Skeletal muscle tissue (tissue), 4 donors: Measurements from ENCODE around the gene PDE11A. TPM values are rescaled to one million over a fixed set of nuclear protein-coding genes. Genes with fewer than 3 reads are reported as not detected.

Source experiments
- H3K27ac ChIP-seq: one replicate; pipeline ENCODE4 v1.7.0; 2013; ENCODE audit warnings: mild to moderate bottlenecking, low read depth, low read length, inconsistent platforms
- H3K27me3 ChIP-seq, 3 donors: one replicate each; pipeline ENCODE4 v1.7.0; 2013; ENCODE audit warnings: low read length in 3 of 3; ENCODE audit not compliant: control insufficient read depth in 3 of 3, insufficient read depth in 3 of 3
- H3K36me3 ChIP-seq, 3 donors: one replicate each; pipeline ENCODE4 v1.7.0; 2013; ENCODE audit warnings: low read length in 3 of 3; ENCODE audit not compliant: control insufficient read depth in 3 of 3, insufficient read depth in 3 of 3
- H3K4me1 ChIP-seq, 3 donors: one replicate each; pipeline ENCODE4 v1.7.0; 2013; ENCODE audit warnings: low read length in 3 of 3, mild to moderate bottlenecking in 3 of 3; ENCODE audit not compliant: control insufficient read depth in 3 of 3, insufficient read depth in 3 of 3
- H3K4me3 ChIP-seq, 3 donors: one replicate each; pipeline ENCODE4 v1.7.0; 2013; ENCODE audit warnings: low read length in 3 of 3
- H3K9ac ChIP-seq, 3 donors: one replicate each; pipeline ENCODE4 v1.7.0; 2013; ENCODE audit warnings: low read length in 3 of 3, mild to moderate bottlenecking in 3 of 3, moderate library complexity in 2 of 3, low read depth in 1 of 3
- H3K9me3 ChIP-seq, 3 donors: one replicate each; pipeline ENCODE4 v1.7.0; 2013; ENCODE audit warnings: low read length in 3 of 3; ENCODE audit not compliant: control insufficient read depth in 3 of 3
- total RNA-seq: library from RNA; depleted of rRNA; stranded (reverse); fragments of >200 nt; gene quantifications from one replicate; pipeline ENCODE4 v1.2.3, GENCODE V29; 2014
- donor health status: Osteomylitis.

PDE11A gene
- total RNA-seq, 1 donor from 2014 or later, result 1.0 TPM

DNA sequence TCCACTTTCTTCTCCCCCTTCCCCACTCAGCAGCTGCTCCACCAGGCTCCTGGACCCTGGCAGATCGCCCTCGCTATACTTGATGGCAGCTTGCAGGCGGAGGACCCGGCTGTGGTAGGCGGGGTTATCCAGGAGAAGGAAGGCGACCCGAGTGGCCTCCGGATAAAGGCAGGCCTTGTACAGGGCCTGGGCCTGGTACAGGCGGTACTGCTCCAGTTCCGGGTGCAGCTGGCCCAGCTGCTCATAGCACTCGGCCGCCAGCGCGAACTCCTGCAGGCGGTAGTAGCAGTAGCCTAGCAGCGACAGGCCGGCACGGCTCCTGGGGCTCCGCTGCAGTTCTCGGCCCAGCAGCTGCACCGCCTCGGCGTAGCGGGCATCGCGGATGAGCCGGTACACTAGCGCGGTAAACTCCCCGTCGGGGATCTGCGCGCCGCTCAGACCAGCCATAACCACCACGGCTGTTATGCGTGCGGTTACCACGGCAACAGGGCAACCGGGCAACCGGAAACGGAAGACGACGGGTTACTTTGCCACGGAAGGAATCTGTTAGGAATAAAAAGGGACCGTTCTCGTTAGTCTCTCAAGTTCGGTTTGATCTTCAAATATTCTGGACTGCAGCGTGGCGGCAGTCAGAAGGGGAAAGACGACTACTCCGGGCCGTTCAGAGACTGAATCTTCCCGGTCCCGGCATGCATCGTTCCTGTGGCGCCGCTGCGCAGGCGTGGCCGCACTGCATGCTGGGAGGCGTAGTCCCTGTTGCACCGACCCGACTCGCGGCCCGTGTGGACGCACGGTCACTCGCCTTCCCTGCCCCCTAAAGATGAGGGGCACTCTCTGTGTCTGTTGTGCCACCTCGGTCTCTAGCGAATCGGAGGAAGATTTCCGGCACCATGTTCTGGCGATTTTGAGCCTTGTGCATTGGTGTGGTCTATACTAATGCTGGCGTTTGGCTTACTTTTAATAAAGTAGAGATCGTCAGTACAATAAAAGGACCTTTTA lies 454.0 kb downstream of the PDE11A start:
- H3K27ac ChIP-seq, result peak overlapping the region; percentile 86
- H3K36me3 ChIP-seq, result no peaks in the 10 kb centered on the region
- no peaks in the 10 kb centered on the region for H3K27me3 ChIP-seq
- H3K9me3 ChIP-seq, result no peaks in the 10 kb centered on the region
- H3K9ac ChIP-seq, result peak overlapping the region; percentile 73 to 97 (median 96)
- H3K4me1 ChIP-seq, result peaks cover 5 to 11% (median 6%) of the 10 kb centered on the region in 3 donors
- peak overlapping the region; percentile 85 to 97 (median 96) for H3K4me3 ChIP-seq

DNA sequence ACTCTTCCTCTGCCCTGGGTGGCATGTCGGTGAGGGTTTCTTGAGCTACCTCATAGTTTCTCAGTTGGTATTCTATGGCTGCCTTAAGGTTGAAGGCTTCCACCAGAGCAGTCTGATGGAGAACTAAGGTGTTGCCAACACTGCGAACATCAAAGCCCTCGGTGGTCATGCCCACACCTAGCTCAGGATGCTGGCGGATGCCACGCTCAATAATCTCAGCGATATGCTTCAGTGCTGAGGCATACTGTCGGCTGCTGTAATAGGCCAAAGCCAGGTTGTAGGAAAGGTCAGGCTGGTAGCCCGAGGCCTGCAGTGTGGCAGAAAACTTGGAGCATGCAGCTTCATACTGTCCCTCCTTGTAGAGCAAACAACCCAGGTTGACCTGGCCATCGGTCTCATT lies 454.7 kb downstream of the PDE11A start:
- Histone ChIP-seq H3K9ac (peak overlapping the region; percentile 73 to 97 (median 96)), H3K27me3 (no peaks in the 10 kb centered on the region), H3K36me3 (no peaks in the 10 kb centered on the region), H3K27ac (peak overlapping the region; percentile 86), H3K4me3 (peak overlapping the region; percentile 85 to 97 (median 96)), H3K4me1 (peaks cover 5 to 11% (median 6%) of the 10 kb centered on the region in 3 donors), H3K9me3 (no peaks in the 10 kb centered on the region)

DNA sequence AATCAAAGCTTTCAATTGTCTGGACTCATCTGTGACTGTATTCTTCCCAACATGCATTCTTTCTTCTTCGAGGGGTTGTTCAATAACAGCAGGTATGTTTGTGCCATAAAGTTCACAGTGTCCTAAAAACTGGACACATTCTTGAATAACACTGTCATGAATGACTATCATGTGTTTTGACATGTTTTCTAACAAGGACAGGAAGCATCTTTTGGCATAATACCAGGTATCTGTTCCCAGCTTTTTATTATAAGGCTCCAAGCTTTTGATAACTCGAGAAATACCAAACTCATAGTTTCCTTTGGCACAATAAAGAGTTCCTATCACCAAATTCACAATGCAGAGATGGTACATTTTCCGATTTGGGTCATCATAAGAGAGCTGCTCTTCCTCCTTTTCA lies 455.8 kb downstream of the PDE11A start:
- Histone ChIP-seq H3K36me3 (no peaks in the 10 kb centered on the region), H3K4me1 (peaks cover 5 to 11% (median 6%) of the 10 kb centered on the region in 3 donors), H3K4me3 (no peak overlapping the region), H3K9ac (no peak overlapping the region), H3K27ac (no peak overlapping the region), H3K27me3 (no peaks in the 10 kb centered on the region), H3K9me3 (no peaks in the 10 kb centered on the region)

DNA sequence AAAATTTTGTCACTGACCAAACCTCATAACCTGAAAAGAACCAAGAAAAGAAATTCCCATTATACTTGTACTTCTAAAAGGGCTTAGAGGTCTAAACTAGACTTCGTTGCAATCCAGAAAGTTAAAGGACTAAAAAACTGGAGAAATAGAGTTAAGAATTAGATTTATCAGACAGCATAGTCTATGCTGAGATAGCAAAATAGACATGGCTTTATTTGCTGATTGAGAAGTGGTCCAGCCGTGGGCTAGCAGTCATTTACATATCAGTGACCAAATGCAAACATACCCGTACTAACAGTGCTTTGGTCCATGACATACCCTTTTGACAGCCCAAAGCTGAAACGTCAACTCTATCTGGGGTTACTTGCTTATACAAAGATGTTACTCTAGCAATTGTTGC lies 456.5 kb downstream of the PDE11A start:
- H3K4me1 ChIP-seq, result peaks cover 5 to 11% (median 6%) of the 10 kb centered on the region in 3 donors
- no peaks in the 10 kb centered on the region for H3K36me3 ChIP-seq
- H3K9me3 ChIP-seq, result no peaks in the 10 kb centered on the region
- no peak overlapping the region for H3K9ac ChIP-seq
- H3K4me3 ChIP-seq, result no peak overlapping the region
- no peaks in the 10 kb centered on the region for H3K27me3 ChIP-seq
- H3K27ac ChIP-seq, result no peak overlapping the region

DNA sequence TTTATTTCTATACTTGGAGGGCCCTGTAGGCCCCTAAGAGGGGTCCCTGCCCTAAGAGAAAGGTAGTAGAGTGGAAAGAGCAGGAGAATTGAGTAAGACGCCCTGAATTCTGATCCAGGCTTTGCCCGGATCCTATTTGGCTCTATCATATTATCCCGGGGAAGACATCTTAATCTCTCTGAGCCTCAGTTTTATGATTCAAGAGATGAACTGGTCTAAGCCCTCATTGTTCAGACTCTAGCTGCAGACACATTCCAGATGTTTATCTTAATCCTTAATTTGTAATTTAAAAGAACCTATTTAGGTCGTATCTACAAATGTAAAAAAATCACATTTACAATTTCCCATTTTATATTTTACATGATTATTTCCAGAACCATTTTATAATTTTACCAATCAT lies 459.9 kb downstream of the PDE11A start:
- H3K4me3 ChIP-seq, result no peak overlapping the region
- no peaks in the 10 kb centered on the region for H3K27me3 ChIP-seq
- no peaks in the 10 kb centered on the region for H3K36me3 ChIP-seq
- no peak overlapping the region for H3K9ac ChIP-seq
- H3K9me3 ChIP-seq, result no peaks in the 10 kb centered on the region
- no peak overlapping the region for H3K27ac ChIP-seq
- peaks cover 0 to 6% (median 0%) of the 10 kb centered on the region in 3 donors for H3K4me1 ChIP-seq

DNA sequence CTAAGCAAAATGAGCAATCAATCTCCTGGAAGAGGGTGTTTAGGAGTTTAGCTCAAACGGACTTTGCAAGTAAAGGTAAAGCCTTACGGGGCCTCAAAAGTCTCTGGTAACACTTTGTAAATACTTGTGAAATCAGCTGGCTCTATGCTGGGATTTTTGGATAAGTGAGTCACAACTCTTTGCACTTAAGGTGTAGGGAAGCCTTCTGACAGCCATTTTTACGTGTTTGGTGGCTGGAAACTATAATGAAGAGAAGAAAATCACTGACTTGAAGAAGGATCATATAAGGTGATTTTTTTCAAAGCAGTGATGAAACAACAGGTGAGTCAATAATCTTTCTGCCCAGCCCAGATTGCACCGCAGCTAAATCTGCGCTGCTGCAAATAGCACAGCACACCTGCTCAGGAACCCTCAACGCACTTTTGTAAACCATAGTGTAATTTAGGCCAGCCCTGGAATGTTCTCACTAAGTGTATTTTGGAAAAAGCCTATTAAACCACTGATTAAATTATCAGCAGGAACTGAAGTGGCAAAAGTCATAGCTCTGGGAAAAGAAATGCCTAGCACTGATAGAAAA lies 461.2 kb downstream of the PDE11A start:
- H3K9ac ChIP-seq, result no peak overlapping the region
- H3K27me3 ChIP-seq, result no peaks in the 10 kb centered on the region
- no peaks in the 10 kb centered on the region for H3K36me3 ChIP-seq
- no peak overlapping the region for H3K27ac ChIP-seq
- no peak overlapping the region for H3K4me3 ChIP-seq
- no peaks in the 10 kb centered on the region for H3K9me3 ChIP-seq
- peaks cover 0 to 3% (median 0%) of the 10 kb centered on the region in 3 donors for H3K4me1 ChIP-seq

DNA sequence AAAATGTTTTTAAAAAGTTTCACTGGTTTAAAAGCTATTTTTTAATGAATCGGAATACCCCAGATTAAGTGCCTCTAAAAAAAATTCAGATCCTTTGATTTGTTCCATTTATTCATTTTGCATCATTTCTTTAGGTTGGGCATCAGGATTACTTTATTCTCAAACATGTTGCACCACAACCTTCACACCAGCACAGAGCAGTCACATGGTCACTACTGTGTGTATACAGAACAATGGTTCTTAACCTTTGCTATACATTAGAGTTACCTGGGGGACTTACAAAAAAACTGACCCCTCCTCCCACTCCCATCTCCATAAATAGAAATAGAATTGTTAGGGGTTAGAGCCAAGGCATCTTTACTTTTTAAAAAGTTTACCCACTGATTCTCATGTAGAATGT lies 461.8 kb downstream of the PDE11A start:
- H3K27me3 ChIP-seq, result no peaks in the 10 kb centered on the region
- no peaks in the 10 kb centered on the region for H3K9me3 ChIP-seq
- H3K27ac ChIP-seq, result no peak overlapping the region
- H3K4me3 ChIP-seq, result no peak overlapping the region
- no peaks in the 10 kb centered on the region for H3K36me3 ChIP-seq
- no peaks in the 10 kb centered on the region for H3K4me1 ChIP-seq
- H3K9ac ChIP-seq, result no peak overlapping the region

DNA sequence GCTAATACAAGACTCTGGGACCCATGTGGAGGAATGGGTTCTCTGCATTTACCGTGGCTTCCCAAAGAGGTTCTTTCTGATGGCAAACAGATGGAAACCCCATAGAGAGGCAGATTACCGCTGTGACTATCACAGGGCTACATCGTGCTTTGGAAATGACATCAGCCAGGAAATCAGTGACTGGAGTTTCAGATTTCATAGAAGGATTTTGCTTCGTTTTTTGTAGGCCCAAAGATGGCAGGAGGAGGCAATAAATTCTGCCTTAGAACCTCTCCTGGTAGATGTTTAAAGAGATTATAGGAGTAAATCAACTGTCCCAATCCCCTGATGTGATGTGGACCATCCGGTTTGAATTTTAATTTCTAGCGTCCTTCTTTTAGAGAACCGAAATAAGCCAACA lies 465.9 kb downstream of the PDE11A start:
- no peaks in the 10 kb centered on the region for H3K9me3 ChIP-seq
- no peaks in the 10 kb centered on the region for H3K36me3 ChIP-seq
- H3K9ac ChIP-seq, result no peak overlapping the region
- no peaks in the 10 kb centered on the region for H3K4me1 ChIP-seq
- H3K27me3 ChIP-seq, result no peaks in the 10 kb centered on the region
- no peak overlapping the region for H3K4me3 ChIP-seq
- no peak overlapping the region for H3K27ac ChIP-seq

DNA sequence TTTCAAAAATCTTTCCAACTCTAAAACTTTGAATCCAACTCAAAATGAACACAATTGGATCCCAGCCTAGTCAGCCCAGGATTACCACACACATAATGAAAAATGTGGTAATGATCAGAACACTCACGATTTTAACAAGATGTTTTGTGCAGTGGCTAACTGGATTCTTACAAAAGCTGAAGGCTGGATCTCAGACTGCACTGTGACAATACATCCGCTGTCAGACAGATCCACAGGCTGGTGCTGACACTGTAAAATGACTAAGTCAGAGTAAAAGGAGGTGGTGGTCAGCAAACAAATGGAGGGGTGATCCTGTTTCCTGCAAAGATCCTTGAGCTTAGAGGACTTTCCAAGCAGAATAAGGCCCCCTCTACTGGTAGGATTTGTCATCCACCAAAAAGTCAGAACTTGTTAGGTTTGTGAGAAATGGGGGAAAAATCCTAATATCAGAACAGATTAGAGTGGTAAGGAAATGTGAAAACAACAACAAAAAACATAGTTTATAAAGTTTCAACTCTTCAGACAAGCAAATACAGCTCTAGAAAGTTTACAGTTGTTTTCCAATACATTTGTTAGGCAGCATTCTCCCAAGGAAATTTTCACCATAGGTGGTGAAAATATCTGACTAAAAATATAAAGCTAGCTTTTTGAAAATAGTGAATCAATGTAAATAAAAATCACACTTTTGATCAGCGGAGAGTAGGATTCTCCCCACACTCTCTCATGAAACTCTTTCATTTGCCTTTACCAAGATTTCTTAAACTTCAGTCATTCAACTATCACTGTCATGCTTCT lies 468.1 kb downstream of the PDE11A start:
- Histone ChIP-seq H3K9ac (no peak overlapping the region), H3K4me3 (no peak overlapping the region), H3K4me1 (no peaks in the 10 kb centered on the region), H3K27ac (no peak overlapping the region), H3K27me3 (no peaks in the 10 kb centered on the region), H3K9me3 (no peaks in the 10 kb centered on the region), H3K36me3 (no peaks in the 10 kb centered on the region)
